DMS114 treated with DMSO at 0.1 percent for 48 hours (cell line): ENCODE results near the gene RSPH1.

ENCODE experiments used
- DNase-seq: peaks from one replicate; lab custom pipeline; 2025; ENCODE audit not compliant: unreplicated experiment; lab: John Stamatoyannopoulos, UW

The RSPH1 gene

DNA sequence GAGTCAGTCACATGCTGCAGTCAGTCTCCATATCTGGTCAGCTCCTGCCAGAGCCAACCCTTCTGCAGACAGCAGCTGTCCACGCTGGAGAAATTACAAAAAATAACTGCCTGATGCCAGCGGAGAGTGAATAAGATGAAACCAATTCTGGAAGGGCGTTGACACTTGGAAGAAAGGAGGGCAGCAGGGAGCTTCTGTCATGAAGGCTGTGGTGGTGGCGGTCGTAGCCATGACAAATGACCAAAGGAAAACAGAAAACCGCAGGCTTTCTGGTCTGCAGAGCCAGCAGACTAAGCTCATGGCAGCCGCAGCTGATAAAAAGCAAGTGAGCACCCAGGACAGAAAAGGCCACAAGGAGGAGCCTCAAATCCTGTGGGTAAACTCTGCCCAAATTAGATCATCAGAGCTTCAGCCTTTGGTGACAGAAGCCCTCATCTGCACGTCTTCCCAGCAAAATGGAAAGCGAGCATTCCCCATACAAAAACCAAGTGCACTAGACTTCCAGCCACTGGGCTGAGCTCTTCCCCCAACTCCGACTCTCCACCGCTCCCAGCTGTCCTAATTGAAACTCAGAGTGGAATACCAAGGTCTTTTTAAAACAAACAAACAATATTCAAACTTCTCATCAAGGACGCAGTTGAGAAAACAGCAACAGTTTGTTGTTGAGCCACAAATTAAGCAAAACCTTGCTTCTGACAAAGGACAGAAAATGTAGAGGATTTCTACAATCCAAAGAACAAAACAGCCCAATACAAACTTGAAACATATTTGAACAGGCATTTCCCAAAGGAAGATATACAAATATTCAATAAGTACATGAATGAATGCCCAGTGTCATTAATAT lies 28.7 kb downstream of the RSPH1 start:
- DNase-seq = no peak

DNA sequence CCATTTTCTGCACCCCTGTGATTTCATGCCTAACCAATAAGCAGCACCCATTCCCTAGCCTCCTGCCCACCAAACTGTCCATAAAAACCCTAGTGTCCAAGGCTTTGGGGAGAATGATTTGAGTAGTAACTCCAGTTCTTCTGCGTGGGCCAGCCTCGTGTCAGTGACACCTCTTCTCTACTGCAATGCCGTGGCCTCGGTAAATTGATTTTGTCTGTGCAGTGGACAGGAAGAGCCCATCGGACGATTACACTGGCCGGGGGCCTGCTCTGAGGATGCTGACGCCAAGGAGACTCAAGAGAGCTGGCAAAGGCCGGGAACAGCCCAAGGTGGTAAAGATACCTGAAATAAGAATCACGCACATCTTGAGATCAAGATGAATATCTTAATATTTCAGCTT lies 29.3 kb downstream of the RSPH1 start:
- no peak for DNase-seq

DNA sequence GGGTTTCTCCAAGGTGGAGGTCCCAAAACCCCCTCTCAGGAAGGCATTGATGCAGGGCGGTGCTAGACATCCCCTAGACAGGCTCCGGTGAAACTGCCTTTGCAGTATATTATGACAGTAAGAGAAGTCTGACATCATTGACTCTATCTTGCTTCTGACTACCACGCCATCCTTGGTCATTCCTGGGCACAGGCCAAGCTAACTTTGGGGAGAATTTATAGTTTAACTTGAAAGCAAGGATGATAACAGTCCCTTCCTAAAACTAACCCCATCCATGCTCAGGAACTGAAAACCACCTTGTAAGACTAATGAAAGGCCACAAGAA lies 30.3 kb downstream of the RSPH1 start:
- no peak for DNase-seq

DNA sequence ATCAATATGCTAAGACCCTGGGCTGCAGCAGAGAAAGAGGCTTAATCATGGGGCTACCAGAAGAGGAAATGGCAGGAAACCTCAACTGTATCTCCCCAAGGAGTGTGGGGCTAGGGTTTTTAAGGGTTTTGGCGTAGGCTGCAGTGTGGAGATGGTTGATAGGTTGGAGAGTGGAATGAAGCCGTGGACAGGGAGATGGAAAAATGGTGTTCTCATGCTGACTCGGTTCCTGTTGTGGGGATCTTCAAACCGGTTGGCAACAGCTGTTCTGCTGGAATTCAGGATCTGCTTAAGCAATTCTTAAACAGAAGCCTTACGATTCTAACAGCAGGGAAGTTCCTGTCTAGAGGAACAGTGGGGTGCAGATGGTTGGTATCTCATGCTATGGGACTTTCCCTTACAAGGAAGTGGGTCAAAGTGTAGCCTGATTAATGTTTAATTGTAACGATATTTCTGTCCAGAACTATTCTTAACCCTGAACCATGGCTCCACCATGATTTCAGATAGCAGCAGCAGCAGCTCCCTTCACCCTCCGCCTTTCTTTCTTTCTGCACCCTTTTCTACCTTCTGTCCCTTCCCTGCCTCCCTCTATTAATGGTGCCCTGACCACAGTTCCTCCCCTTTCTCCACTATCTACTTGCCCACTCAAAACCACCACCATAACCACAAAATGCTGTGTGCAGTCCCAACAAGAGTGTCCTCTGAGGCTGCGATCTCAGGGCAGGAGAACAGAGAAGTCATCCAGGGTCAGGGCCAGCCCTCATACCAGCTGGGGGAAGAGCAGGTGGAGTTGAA lies 30.8 kb downstream of the RSPH1 start:
- DNase-seq = no peak

DNA sequence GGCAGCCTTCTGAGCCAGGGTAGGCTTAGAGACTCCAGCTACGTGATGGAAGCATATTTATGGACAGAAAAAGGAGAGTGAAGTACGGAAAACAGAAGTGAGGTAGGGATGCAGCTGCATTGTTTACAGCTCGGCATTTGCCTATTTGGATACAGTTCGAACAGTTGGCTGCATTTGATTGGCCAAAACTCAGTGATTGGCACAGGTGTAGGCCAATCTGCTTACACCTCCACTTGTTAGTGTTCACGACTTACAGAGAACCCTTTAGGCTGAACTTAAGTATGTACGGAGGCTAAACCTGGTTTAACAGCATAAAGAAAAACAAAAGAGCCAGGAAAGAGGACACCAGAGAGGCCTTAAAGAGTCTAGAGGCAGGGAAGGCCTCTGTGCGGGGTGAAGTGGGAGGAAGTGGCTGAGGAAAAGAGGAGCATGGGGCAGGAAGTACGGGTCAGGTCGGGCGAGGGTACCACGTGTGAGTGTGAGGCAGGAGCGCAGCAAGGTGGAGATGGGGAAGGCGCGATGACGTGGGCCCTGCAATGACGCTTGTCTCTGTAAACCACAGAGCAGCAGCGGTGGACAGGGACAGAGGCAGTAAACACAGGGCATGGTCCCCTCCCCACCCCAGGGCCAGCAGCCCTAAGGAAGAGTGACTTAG lies 32.0 kb downstream of the RSPH1 start:
- no peak for DNase-seq

DNA sequence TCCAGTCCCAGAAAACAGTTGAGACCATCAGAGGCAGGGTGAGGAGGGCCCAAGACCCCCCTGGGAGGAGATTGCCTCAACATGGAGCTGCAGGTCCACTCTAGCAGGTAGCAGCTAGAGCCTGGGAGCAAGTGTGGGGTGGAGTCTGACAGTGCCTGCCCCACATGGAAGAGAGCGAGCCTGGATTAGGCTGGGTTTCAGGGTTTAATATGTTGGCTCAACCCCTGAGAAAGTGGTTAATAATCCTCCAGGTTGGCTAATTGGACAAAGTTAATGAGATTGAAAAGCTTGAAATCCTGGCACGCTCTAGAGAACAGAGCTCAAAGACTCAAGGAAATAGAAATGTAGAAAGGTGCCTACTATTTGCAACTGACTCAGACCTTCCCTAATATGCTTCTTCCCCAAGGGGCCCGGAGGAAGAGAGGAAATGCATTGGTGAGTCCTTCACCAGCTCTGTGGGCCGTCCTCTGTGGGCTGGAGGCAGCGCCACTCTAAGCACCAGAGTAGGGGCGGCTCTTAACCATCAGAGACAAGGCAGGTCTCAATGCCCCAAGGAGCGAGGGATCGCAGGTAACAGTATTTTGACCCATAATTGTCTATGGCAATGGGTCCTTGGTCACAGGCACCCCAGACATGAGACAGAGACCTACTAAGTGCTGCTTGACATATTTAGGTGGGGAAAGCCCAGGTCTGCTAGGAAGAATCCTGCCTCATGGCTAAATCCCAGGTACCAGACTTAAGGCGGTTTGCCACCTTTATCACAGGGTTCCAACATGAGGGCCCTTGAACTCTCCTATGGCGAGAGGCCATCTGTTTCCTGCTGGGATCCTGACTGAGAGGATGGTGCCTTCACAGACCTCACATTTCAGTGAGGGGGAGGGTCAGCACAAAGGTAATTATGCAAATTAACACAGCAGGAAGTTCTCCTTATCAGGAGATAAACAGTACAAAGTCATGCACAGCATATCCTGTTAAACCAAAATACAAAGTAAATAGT lies 33.8 kb downstream of the RSPH1 start:
- no peak for DNase-seq

DNA sequence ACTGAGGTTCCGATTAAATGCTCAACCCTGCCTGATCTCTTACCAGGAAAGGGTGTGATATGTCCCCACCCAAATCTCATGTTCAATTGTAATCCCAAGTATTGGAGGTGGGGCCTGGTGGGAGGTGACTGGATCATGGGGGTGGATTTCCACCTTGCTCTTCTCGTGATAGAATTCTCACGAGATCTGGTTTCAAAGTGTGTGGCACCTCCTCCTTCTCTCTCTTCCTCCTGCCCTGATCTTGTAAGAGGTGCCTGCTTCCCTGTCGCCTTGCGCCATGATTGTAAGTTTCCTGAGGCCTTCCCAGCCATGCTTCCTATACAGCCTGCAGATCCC lies 34.9 kb downstream of the RSPH1 start:
- no peak for DNase-seq

DNA sequence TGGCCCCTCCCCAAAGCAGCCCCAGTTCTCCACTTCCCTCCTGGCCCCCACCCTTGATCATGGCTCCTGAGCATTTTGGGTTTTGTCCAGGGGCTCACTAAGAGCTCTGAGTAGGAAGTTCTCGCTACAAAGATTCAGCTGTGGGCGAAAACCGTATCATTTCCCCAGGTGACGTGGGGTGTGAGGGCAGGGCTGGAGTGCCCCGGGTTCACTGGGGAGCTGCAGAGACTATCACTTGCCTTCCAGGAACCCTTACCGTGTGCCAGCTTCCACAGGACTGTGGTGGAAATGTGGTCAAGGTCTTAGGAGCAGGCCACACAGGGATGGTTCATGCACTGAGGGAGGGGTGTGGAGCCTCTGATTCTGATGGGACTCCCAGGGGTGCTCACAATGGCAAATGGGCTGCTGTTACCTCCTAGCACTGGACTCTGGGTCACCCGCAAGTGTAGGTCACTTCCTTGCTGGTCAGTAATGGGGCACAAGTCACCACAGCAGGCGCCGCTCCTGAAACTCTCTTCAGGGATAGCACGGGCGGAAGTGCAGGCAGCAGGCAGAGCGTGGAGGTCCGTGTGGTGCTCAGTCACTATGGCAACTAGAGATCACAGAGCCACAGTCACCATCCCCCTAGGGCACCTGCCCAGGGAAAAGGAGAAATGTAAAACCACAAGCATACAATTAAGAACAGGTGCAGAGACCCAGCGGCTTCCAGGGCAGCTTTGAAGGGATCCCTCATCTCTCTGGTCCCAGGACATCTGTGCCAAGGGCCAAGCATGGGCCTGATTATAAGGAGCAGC lies 35.4 kb downstream of the RSPH1 start:
- no peak for DNase-seq

DNA sequence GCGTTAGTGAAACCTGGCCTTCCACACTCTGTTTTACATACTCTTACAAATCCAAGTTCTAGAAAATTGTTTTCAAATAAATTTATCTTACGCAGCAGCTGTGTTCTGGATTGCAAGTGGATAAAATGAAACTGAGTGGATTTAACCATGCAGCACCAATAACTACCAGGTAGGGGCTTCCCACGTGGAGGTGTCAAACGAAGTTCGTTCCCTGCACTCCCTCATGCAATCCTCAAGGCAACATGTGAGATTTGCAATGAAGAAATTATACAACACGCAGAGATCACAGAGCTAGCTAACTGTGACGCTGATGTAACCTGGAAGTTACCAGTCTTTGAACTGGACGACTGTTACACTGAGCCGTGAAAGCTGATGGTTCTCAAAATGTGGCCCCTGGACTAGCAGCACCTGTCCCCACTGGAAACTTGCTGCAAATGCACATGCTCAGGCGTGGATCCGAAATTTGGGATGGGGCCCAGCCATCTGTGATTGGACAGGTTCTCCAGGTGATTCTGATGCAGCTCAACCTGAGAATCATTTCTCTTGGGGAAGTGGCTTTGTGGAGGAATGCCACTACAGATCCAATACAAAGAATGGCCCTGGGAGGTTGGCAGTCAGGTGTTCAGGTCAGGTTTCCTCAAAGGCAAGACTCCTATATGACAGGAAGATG lies 36.3 kb downstream of the RSPH1 start:
- no peak for DNase-seq

DNA sequence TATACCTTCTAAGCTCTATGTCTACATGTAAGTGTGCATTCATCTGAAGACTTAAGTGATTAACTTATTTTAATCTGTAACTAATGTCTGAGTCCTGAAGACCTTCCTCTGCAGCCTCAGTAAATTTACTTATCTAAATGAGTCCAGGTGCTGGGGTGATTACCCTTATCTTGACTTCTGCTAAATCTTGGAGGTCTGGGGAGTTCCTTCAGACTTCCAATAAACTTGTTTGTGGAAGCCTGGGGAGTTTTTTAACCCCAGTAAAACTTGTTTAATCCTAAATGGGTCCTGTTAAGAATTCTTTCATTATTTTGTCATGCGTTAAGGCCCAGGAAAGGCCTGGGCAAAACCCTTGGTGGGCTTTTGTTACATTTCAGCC lies 37.0 kb downstream of the RSPH1 start:
- no peak for DNase-seq

DNA sequence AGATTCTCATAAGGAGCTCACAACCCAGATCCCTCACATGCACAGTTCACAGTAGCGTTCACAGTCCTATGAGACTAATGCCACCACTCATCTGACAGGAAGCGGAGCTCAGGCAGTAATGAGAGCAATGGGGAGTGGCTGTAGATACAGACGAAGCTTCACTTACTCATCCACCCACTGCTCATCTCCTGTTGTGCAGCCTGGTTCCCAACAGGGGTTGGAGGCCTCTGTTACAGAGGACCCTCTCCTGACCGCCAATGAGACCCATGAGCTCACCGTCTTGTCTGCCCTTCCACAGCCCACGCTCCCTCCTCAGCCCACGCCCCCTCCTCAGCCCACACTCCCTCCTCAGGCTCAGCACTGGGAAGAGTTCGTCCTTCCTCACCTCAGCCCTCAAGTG lies 39.6 kb downstream of the RSPH1 start:
- DNase-seq = no peak

DNA sequence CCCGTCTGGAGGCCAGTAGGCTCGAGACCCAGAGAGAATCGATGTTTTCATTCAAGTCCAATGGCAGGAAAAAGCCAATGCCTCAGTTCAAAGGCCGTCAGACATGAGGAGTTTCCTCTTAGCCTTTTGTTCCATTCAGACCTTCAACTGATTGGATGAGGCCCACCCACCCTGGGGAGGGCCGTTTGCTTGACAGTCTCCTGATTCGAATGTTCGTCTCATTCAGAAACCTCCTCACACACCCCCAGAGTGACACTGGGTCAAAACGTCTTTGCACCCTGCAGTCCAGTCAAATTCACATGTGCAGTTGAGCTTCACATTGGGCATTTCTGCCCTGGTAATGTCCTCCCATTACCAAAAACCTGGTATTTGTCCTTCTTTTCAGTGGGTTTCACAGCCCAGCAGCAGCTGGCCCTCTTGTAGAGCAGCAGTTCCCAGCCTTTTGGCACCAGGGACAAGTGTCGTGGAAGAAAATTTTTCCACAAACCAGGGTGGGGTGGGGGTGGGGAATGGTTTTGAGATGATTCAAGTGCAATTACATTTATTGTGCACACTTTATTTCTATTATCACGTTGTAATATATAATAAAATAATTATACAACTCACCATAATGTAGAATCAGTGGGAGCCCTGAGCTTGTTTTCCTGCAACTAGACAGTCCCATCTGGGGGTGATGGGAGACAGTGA lies 40.1 kb downstream of the RSPH1 start:
- DNase-seq = no peak

DNA sequence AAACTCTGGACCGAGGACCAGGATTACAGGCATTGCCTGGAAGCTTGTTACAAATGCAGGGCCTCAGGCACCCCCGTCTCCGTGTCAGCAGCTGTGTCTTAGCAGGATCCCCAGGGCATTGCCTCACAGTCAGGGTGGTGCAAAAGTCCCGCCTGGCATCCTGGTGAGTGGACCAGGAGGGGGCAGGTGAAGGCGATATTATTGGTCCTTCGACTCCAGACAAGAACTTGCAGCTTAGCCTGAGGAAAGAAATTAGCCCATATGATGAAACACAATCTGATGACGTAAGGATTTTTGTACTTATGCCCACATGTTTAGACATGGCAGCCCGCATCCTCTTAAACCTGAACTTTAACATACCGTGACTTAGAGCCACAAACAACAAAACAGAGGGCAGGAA lies 40.8 kb downstream of the RSPH1 start:
- no peak for DNase-seq

DNA sequence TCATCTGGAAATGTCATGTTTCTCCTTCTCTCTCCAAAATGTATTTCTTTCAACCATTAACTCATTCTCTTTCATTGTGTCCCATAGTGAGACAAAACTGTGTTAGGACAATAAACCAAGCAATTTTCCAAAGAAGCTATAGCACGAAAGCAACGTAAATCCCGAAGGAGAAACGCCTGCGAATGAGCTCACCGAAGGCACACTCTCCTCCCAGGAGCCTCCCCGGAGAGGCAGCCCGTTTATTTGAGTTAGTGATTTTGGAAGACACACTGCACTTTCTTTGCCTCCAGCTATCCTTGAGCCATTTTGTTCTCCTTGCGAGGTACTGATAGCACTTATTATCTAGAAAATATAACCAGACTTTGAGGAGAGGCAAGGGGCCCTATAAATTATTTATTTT lies 41.2 kb downstream of the RSPH1 start:
- no peak for DNase-seq

DNA sequence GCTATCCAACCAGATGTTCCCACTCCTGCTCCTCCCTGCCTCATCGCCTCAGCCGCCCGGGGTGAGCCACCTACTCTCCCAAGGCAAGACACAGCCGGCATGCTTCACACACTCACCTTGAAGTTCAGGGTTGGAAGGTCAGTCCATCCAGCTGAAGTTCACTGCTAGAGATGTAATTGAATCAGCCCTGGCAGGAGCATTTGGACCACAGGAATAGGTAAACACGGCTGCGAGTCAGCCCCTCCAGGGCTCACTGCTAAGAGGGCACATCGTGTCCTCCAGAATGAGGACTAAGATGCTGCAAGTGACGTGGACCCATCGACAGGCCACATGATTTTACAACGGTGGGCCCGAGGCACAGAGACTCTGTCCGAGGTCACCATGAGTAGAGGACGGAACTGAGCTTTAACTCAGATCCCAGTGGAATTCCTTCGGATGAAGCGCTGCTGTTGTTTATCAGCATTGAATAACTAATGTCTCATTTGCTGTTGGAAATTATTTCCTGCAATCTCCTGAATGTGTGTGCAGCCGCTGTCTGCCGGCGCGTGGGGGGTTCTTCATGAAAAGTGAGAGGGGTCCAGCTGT lies 41.9 kb downstream of the RSPH1 start:
- no peak for DNase-seq

DNA sequence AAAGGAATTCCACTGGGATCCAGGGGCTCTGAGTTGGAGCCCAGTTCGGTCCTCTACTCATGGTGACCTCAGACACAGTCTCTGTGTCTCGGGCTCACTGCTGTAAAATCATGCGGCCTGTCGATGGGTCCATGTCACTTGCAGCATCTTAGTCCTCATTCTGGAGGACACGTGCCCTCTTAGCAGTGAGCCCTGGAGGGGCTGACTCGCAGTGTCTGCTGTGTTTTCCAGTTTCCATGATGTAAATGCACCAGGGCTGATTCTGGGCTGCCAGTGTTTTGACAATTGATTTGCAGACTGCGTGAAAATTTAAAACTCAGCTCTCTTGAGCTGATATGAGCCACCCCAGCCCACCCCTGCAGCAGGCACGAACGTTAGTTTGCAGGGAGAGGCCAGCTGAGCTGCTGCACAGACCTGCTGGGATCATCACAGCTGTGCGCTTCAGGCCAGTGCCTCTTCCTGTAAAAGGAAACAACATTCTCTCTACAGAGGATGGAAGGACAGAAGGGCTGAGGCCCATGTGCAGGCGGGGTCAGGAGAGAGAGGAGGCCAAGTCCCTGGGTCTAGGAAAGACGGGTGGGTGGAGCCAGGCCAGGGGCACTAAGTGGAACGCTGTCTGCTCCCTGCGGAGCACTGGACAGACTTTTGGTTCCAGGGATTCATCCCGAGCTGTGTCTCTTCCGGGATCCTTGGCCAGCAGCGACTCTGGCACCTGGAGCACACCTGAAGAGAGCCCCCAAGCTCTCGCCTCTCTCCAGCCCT lies 42.6 kb downstream of the RSPH1 start:
- DNase-seq = no peak

DNA sequence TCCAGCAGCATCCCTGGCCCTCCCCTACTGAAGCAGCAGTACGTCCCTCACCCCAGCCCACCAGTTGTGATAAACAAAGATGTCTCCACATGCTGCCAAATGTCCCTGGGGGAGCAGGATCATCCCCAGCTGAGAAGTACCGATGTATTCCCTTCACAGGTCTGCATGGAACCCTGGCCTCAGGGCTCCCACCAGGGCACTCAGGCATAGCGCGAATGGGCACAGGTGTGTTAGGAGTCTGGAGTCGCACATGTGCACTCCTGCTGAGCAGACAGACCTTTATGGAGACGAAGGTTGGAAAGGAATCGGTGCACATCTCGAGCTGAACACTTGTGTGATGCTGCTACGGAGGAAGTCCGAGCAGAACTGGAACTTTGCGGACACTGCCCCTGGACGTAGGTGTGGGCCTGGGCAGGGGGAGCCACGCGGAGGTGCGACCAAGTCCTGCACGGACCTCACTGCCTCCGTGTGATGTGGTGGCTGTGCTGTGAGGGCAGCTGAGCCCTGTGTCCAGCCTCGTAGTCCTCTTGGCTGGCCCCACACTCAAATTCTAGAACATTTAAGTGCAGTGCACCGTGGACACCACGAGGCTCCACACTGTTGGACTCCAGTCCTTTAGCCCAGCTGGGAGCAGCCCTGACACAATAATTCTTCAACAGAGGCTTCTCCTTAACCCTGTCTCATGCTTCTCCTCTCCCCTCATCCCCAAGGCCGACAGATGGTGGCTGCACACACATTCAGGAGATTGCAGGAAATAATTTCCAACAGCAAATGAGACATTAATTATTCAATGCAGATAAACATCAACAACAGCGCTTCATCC lies 43.4 kb downstream of the RSPH1 start:
- DNase-seq = no peak
